HUES6 (cell line): Measurements from ENCODE around the gene NELL2.
A peak's percentile ranks its signal among the peaks of the same experiment; 100 is the strongest.
"Not testable (repeated sequence)": the region's sequence is repeated elsewhere in the genome, so short reads cannot be mapped to it uniquely, and the experiment has no call there.

Source experiments
- H3K27ac ChIP-seq: 2 replicates; pipeline ENCODE4 v1.7.0; 2013; ENCODE audit warnings: low read depth, mild to moderate bottlenecking, low read length, inconsistent platforms
- H3K27me3 ChIP-seq: 2 replicates; pipeline ENCODE4 v1.6.1; 2013; ENCODE audit warnings: low read length; ENCODE audit not compliant: control insufficient read depth, insufficient read depth
- H3K36me3 ChIP-seq: 2 replicates; pipeline ENCODE4 v1.6.1; 2013; ENCODE audit warnings: low read length; ENCODE audit not compliant: control insufficient read depth, insufficient read depth
- H3K4me1 ChIP-seq: 2 replicates; pipeline ENCODE4 v1.6.1; 2013; ENCODE audit warnings: low read length; ENCODE audit not compliant: control insufficient read depth, insufficient read depth
- H3K4me3 ChIP-seq: 2 replicates; pipeline ENCODE4 v1.5.1; 2013; ENCODE audit warnings: low read depth, low read length
- H3K9ac ChIP-seq: one replicate; pipeline ENCODE4 v1.6.1; 2013; ENCODE audit warnings: mild to moderate bottlenecking, low read length
- H3K9me3 ChIP-seq: 2 replicates; pipeline ENCODE4 v1.6.1; 2013; ENCODE audit warnings: low read depth, low read length; ENCODE audit not compliant: control insufficient read depth, insufficient read depth

NELL2 gene

GRCh38 chr12:44875954-44876543, at the start of gene NELL2:
Gene NELL2 (minus strand): TSS chr12:44876315. CDS start chr12:44875869, 446 bp downstream.
- Histone ChIP-seq H3K9me3 (peaks cover 4% of the 10 kb centered on the region), H3K27me3 (peaks cover 35% of the 10 kb centered on the region), H3K4me3 (peak within 1 kb of the TSS; percentile 71), H3K27ac (no peak within 1 kb of the TSS), H3K36me3 (no peaks in the 10 kb centered on the region), H3K9ac (peak within 1 kb of the TSS; percentile 32), H3K4me1 (no peaks in the 10 kb centered on the region)

GRCh38 chr12:44921736-44922135, 45.6 kb upstream of the NELL2 start:
- no peak overlapping the region for H3K27ac ChIP-seq
- no peaks in the 10 kb centered on the region for H3K9me3 ChIP-seq
- no peaks in the 10 kb centered on the region for H3K4me1 ChIP-seq
- H3K9ac ChIP-seq: no peak overlapping the region
- no peaks in the 10 kb centered on the region for H3K27me3 ChIP-seq
- no peaks in the 10 kb centered on the region for H3K36me3 ChIP-seq
- no peak overlapping the region for H3K4me3 ChIP-seq

- Histone ChIP-seq H3K4me1 (no peaks in the 10 kb centered on the region), H3K27ac (no peak overlapping the region), H3K27me3 (no peaks in the 10 kb centered on the region), H3K4me3 (no peak overlapping the region), H3K9me3 (no peaks in the 10 kb centered on the region), H3K9ac (no peak overlapping the region), H3K36me3 (no peaks in the 10 kb centered on the region)
Measured at GRCh38 chr12:44917141-44917540, 41.0 kb upstream of the NELL2 start.

- Histone ChIP-seq H3K27ac (no peak overlapping the region), H3K4me3 (no peak overlapping the region), H3K9me3 (no peaks in the 10 kb centered on the region), H3K4me1 (no peaks in the 10 kb centered on the region), H3K9ac (no peak overlapping the region), H3K36me3 (no peaks in the 10 kb centered on the region), H3K27me3 (no peaks in the 10 kb centered on the region)
Measured at GRCh38 chr12:44915958-44916357, 39.8 kb upstream of the NELL2 start.

- Histone ChIP-seq H3K4me1 (no peaks in the 10 kb centered on the region), H3K27ac (no peak overlapping the region), H3K4me3 (no peak overlapping the region), H3K36me3 (no peaks in the 10 kb centered on the region), H3K9ac (no peak overlapping the region), H3K9me3 (no peaks in the 10 kb centered on the region), H3K27me3 (no peaks in the 10 kb centered on the region)
Measured at GRCh38 chr12:44904321-44904720, 28.2 kb upstream of the NELL2 start.

- H3K36me3 ChIP-seq, H3K27me3 ChIP-seq, H3K9ac ChIP-seq, H3K9me3 ChIP-seq, H3K4me1 ChIP-seq, H3K27ac ChIP-seq, H3K4me3 ChIP-seq: not testable (repeated sequence)
Measured at GRCh38 chr12:44898108-44898507, 22.0 kb upstream of the NELL2 start.

- Histone ChIP-seq H3K27ac (no peak overlapping the region), H3K4me3 (no peak overlapping the region), H3K9me3 (no peaks in the 10 kb centered on the region), H3K9ac (no peak overlapping the region), H3K4me1 (no peaks in the 10 kb centered on the region), H3K27me3 (no peaks in the 10 kb centered on the region), H3K36me3 (no peaks in the 10 kb centered on the region)
Measured at GRCh38 chr12:44889926-44890325, 13.8 kb upstream of the NELL2 start.

- Histone ChIP-seq H3K9ac (no peak overlapping the region), H3K27me3 (no peaks in the 10 kb centered on the region), H3K27ac (no peak overlapping the region), H3K36me3 (no peaks in the 10 kb centered on the region), H3K4me3 (no peak overlapping the region), H3K4me1 (no peaks in the 10 kb centered on the region), H3K9me3 (no peaks in the 10 kb centered on the region)
Measured at GRCh38 chr12:44889162-44889561, 13.0 kb upstream of the NELL2 start.

GRCh38 chr12:44885902-44886301, 9.8 kb upstream of the NELL2 start:
- no peaks in the 10 kb centered on the region for H3K4me1 ChIP-seq
- no peaks in the 10 kb centered on the region for H3K27me3 ChIP-seq
- H3K27ac ChIP-seq: no peak overlapping the region
- no peak overlapping the region for H3K4me3 ChIP-seq
- H3K36me3 ChIP-seq: no peaks in the 10 kb centered on the region
- peaks cover 7% of the 10 kb centered on the region; the same call in 1 of the 2 replicates for H3K9me3 ChIP-seq
- H3K9ac ChIP-seq: no peak overlapping the region

GRCh38 chr12:44881197-44881596, 5.1 kb upstream of the NELL2 start:
- H3K27ac ChIP-seq: no peak overlapping the region
- no peak overlapping the region for H3K4me3 ChIP-seq
- H3K36me3 ChIP-seq: no peaks in the 10 kb centered on the region
- H3K4me1 ChIP-seq: no peaks in the 10 kb centered on the region
- H3K9me3 ChIP-seq: peaks cover 11% of the 10 kb centered on the region
- peaks cover 13% of the 10 kb centered on the region for H3K27me3 ChIP-seq
- no peak overlapping the region for H3K9ac ChIP-seq

GRCh38 chr12:44876544-44877410, 662 bp upstream of the NELL2 start:
- Histone ChIP-seq H3K27ac (no peak overlapping the region), H3K27me3 (peaks cover 35% of the 10 kb centered on the region), H3K4me3 (peak overlapping the region; percentile 71), H3K9ac (peak overlapping the region; percentile 32), H3K4me1 (no peaks in the 10 kb centered on the region), H3K36me3 (no peaks in the 10 kb centered on the region), H3K9me3 (peaks cover 4% of the 10 kb centered on the region)
